Gastrocnemius medialis (tissue), 4 donors: ENCODE measurements around the gene GRID1.

ENCODE experiments used
- POLR2A ChIP-seq, 2 donors: fragments of 450-650 bp; IDR thresholded peaks; one replicate each; pipeline ENCODE4 v1.6.1; 2017; ENCODE audit warnings: antibody characterized with exemption in 2 of 2, mild to moderate bottlenecking in 2 of 2, moderate library complexity in 2 of 2
- TF ChIP-seq, protein P1 (sequence below), 5 experiments: fragments of 450-650 bp in 3 of 5; fragments of 200-600 bp in 2 of 5; sonication (generic) in 2 of 5; IDR thresholded peaks in 4 of 5; conservative IDR thresholded peaks in 1 of 5; 1 replicate in 4 of 5; 2 replicates in 1 of 5; pipeline ENCODE4 v1.5.1; 2016 to 2019; ENCODE audit warnings: antibody characterized with exemption in 5 of 5, mild to moderate bottlenecking in 3 of 5, moderate library complexity in 3 of 5

DNA sequence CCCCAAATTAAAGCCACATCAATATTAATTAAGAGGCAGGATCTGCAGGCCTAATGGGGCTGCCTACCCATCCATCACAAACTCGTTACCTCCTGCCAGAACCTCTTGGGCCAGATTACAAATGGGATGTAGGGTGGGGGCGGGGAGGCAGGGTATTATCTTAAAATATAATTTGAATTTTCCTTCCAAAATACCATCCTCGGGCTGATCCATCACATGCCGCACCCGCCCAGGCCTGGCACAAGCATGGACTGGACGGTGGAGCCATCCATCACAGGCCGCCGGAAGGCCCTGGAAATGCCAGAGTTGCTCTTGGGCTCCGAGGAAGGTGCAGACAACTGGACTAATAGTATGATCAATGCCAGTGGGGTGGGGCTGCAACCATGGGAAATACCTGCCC lies 212.8 kb downstream of the GRID1 start:
- no peak for TF ChIP-seq POLR2A (IDR thresholded peaks at IDR 0.05)
- TF ChIP-seq, protein P1, sequence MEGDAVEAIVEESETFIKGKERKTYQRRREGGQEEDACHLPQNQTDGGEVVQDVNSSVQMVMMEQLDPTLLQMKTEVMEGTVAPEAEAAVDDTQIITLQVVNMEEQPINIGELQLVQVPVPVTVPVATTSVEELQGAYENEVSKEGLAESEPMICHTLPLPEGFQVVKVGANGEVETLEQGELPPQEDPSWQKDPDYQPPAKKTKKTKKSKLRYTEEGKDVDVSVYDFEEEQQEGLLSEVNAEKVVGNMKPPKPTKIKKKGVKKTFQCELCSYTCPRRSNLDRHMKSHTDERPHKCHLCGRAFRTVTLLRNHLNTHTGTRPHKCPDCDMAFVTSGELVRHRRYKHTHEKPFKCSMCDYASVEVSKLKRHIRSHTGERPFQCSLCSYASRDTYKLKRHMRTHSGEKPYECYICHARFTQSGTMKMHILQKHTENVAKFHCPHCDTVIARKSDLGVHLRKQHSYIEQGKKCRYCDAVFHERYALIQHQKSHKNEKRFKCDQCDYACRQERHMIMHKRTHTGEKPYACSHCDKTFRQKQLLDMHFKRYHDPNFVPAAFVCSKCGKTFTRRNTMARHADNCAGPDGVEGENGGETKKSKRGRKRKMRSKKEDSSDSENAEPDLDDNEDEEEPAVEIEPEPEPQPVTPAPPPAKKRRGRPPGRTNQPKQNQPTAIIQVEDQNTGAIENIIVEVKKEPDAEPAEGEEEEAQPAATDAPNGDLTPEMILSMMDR (IDR thresholded peaks at IDR 0.05 in 4 of 5, conservative IDR thresholded peaks at IDR 0.05 in 1 of 5): no peak
